NAMALWA (cell line): ENCODE results near the gene S1PR1.
"Not testable (repeated sequence)": the region's sequence is repeated elsewhere in the genome, so short reads cannot be mapped to it uniquely, and the experiment has no call there.

Source experiments
- DNase-seq: peaks from one replicate; pipeline ENCODE4 v3.0.0-alpha.2; 2015; ENCODE audit warnings: low spot score

The S1PR1 gene

DNA sequence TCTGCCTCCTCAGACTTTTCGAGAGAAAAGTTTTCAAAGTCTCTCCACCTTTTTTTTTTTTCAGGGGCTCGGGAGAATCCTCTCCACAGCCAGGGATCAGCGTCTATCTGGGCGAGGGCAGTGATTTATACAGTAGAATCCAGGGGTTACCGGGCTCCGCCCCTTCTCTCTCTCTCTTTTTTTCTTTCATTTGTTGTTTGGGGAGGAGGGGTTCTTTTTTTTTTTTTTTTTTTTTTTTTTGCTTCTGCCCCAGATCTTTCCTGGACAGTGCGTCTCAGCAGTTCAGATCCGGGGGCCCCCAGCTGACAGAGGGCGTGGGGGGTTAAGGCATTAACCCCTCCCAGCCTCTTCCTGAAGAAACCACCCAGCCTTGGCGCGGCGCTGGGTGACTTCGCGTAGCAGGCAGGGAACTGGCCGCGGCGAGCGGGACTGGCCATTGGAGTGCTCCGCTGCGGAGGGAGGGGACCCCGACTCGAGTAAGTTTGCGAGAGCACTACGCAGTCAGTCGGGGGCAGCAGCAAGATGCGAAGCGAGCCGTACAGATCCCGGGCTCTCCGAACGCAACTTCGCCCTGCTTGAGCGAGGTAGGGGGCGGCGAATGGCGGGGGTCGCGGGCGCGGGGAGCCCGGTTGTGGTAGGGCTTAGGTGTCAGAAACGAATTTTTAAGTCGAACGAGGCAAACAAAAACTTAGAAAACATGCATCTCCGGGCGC lies at the start of gene S1PR1:
S1PR1 (plus strand) TSS at position 504 of the 713 bp plus-strand sequence. CDS start 1,966 bp downstream, outside the sequence.
- DNase-seq: no peak

DNA sequence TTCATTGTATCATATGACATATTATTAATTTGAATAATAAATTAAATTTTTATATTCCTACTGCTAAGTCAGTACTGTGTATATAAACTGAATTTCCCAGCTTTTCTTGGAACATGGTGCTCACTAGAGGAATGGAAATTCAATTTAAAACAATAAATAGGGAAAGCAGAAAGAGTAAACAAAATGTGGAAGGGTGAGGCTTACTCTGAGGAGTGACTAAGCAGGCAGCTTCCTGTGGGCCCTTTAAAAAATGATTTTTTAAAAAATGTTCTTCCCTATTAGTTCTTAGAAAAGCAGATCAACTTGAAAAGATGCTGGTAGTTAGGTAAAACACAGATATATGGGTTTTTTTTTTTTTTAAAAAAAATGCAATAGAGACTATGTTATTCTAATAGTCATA lies 49.5 kb upstream of the S1PR1 start:
- no peak for DNase-seq

GRCh38 chr1:101188331-101188730 lies 48.5 kb upstream of the S1PR1 start:
- no peak for DNase-seq

DNA sequence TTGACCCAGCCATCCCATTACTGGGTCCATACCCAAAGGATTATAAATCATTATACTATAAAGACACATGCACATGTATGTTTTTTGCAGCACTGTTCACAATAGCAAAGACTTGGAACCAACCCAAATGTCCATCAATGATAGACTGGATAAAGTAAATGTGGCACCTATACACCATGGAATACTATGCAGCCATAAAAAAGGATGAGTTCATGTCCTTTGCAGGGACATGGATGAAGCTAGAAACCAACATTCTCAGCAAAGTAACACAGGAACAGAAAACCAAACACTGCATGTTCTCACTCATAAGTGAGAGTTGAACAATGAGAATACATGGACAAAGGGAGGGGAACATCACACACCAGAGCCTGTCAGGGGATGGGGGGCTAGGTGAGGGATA lies 47.9 kb upstream of the S1PR1 start:
- not testable (repeated sequence) for DNase-seq

- DNase-seq: no peak
Observed at GRCh38 chr1:101190441-101190840, 46.4 kb upstream of the S1PR1 start.

DNA sequence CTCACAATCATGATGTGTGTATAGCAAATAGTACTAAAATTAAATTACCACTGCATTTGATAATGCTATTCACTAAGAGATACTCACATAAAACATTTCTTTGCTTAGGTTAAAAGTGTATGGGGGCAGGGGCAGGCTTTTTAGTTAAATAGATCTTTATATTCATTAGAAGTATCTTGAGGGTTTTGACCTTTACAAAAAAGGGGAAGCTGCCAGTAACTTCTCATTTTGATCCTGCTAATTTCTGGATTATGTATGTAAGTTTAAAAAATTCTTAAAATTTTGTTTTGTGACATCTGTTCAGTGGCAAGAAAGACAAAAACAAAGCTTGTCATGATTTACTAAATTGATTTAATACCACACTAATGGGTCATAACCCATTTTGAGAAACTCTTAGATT lies 45.8 kb upstream of the S1PR1 start:
- no peak for DNase-seq

- DNase-seq: no peak
Observed at GRCh38 chr1:101193733-101194169, 43.1 kb upstream of the S1PR1 start.

GRCh38 chr1:101194746-101195145 lies 42.1 kb upstream of the S1PR1 start:
- DNase-seq: no peak

GRCh38 chr1:101196668-101197067 lies 40.2 kb upstream of the S1PR1 start:
- no peak for DNase-seq

GRCh38 chr1:101198842-101199636 lies 37.8 kb upstream of the S1PR1 start:
- DNase-seq: no peak

- no peak for DNase-seq
Observed at GRCh38 chr1:101199637-101199982, 37.2 kb upstream of the S1PR1 start.

DNA sequence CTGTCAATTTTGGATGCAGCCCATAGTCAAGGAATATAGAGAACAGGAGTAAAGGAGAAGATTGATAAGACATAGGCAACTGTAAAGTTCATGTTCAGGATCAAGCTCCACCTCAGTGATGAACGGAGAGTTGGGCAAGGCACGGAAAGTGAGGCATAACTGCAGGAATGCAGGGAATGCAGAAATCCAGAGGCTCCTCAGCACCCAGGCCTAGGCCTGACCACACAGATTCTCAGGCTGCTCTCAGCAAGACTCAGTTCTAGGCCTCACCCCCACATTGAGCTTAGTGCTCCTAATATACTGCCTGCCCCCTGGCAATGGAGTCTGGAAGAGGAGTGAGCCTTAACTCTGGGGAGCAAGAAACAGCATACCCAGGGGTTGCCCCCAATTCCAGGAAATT lies 36.3 kb upstream of the S1PR1 start:
- DNase-seq: no peak

DNA sequence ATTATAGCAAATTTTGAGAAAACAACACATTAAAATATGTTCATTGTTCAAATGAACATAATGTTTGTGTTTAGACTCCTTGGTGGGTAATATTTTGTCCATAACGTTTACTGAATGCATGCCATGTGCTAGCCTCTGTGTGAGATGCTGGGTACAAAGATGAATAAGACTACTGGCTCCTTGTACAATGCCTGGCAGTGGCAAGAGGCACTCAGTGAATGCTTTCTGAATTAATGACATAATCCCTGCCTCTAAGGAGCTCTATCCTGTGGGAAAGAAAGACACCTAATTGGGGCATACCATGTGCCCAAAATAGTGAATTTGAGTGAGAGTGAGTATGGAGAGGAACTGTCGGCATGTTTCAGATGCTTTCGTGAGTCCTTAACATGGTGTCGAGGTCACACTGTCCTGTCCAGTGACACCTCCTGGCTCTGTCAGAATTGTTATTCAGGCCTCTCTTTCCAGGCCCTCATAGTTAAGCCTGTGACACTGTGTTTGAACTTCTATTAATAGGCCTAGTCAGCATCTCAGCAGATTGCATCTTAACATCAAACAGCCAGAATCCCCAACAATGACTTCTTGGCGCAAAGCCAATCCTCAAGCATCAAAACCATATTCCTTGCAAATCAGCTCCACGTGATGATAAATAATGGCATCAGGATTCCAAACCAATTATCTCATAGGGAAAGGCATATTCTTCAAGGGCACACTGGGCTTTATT lies 32.8 kb upstream of the S1PR1 start:
- DNase-seq: no peak

- no peak for DNase-seq
Observed at GRCh38 chr1:101205457-101205856, 31.4 kb upstream of the S1PR1 start.

- DNase-seq: not testable (repeated sequence)
Observed at GRCh38 chr1:101206139-101206538, 30.7 kb upstream of the S1PR1 start.

DNA sequence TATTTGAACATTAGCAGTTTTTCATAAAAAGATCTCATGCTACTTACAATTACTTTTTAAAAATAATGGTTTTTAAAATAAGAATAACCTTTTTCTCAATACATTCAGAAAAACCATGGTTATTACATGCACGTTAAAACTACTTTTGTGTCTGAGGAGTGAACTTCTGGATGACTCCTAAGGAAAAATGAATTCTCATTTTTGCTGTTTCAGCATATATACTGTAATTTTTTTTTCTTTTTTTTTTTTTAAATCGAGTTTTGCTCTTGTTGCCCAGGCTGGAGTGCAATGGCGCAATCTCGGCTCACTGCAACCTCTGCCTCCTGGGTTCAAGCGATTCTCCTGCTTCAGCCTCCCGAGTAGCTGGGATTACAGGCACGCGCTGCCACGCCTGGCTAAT lies 29.5 kb upstream of the S1PR1 start:
- DNase-seq: not testable (repeated sequence)

- no peak for DNase-seq
Observed at GRCh38 chr1:101207891-101208290, 28.9 kb upstream of the S1PR1 start.

- no peak for DNase-seq
Observed at GRCh38 chr1:101215363-101216011, 21.3 kb upstream of the S1PR1 start.

- no peak for DNase-seq
Observed at GRCh38 chr1:101216623-101217022, 20.2 kb upstream of the S1PR1 start.

- DNase-seq: no peak
Observed at GRCh38 chr1:101217148-101217547, 19.7 kb upstream of the S1PR1 start.

- not testable (repeated sequence) for DNase-seq
Observed at GRCh38 chr1:101218968-101219367, 17.9 kb upstream of the S1PR1 start.
